ENCODE measurements around the gene CA12.

- no peak for TF ChIP-seq EP300 (IDR thresholded peaks at IDR 0.05)
- TF ChIP-seq POLR2A (IDR thresholded peaks at IDR 0.05), result no peak
- TF ChIP-seq CTCF (IDR thresholded peaks at IDR 0.05), result no peak
Measured at GRCh38 chr15:63321462-63321861, 60.2 kb downstream of the CA12 start.

All from ovary (tissue), 3 donors.